ENCODE data around the gene MASP2.
"Not testable (repeated sequence)": the region's sequence is repeated elsewhere in the genome, so short reads cannot be mapped to it uniquely, and the experiment has no call there.

MASP2 gene

DNA sequence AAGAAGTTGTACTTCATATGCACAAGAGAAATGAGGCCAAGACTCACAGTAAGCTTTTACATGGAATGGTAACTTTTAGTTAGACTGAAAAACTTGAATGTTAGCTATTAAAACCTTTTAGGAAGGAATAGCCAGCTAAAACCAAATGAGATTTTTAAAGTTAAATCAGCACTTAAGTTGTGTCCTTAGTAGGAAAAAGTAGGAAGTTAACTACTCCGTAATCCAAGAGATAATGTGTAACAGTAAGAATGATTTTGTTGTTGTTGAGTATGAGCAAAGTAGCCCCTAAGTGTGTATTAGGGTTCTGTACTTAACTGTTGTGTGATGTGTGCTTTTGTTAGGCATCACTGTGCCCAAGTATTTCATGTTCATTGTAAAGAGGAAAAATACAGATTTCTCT lies 21.4 kb downstream of the MASP2 start:
- H3K27ac ChIP-seq, result no peak overlapping the region
- TF ChIP-seq, protein P1, sequence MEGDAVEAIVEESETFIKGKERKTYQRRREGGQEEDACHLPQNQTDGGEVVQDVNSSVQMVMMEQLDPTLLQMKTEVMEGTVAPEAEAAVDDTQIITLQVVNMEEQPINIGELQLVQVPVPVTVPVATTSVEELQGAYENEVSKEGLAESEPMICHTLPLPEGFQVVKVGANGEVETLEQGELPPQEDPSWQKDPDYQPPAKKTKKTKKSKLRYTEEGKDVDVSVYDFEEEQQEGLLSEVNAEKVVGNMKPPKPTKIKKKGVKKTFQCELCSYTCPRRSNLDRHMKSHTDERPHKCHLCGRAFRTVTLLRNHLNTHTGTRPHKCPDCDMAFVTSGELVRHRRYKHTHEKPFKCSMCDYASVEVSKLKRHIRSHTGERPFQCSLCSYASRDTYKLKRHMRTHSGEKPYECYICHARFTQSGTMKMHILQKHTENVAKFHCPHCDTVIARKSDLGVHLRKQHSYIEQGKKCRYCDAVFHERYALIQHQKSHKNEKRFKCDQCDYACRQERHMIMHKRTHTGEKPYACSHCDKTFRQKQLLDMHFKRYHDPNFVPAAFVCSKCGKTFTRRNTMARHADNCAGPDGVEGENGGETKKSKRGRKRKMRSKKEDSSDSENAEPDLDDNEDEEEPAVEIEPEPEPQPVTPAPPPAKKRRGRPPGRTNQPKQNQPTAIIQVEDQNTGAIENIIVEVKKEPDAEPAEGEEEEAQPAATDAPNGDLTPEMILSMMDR (IDR thresholded peaks at IDR 0.05; ENCODE audit: low read depth, low read length), result no peak
- peaks cover 52% of the 10 kb centered on the region for H3K36me3 ChIP-seq

DNA sequence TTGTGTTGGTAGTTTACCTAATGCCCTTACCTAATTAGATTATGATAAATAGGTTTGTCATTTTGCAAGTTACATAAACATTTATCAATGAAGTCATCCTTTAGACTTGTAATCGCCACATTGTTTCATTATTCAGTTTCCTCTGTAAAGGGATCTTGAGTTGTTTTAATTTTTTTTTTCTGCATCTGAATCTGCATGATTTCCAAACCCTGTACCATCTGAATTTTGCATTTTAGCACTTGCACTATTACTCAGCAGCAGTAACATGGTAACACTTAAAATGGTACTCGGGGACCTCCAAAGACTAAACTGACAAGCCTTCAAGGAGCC lies 22.2 kb downstream of the MASP2 start:
- Histone ChIP-seq H3K9me3 (ENCODE audit: severe bottlenecking) (no peaks in the 10 kb centered on the region), H3K27me3 (ENCODE audit: insufficient read depth, low read depth, severe bottlenecking) (no peaks in the 10 kb centered on the region), H3K27ac (no peak overlapping the region), H3K36me3 (peaks cover 60% of the 10 kb centered on the region), H3K4me3 (ENCODE audit: low read depth, low read length) (no peak overlapping the region)
- TF ChIP-seq, protein P1 (IDR thresholded peaks at IDR 0.05; ENCODE audit: low read depth, low read length), result no peak
- no peak for DNase-seq

More for the DNA sequence above, 21.4 kb downstream of the MASP2 start:
- no peaks in the 10 kb centered on the region for H3K27me3 ChIP-seq (ENCODE audit: insufficient read depth, low read depth, severe bottlenecking)
- no peak for DNase-seq
- no peak overlapping the region for H3K4me3 ChIP-seq (ENCODE audit: low read depth, low read length)
- H3K9me3 ChIP-seq (ENCODE audit: severe bottlenecking), result no peaks in the 10 kb centered on the region

DNA sequence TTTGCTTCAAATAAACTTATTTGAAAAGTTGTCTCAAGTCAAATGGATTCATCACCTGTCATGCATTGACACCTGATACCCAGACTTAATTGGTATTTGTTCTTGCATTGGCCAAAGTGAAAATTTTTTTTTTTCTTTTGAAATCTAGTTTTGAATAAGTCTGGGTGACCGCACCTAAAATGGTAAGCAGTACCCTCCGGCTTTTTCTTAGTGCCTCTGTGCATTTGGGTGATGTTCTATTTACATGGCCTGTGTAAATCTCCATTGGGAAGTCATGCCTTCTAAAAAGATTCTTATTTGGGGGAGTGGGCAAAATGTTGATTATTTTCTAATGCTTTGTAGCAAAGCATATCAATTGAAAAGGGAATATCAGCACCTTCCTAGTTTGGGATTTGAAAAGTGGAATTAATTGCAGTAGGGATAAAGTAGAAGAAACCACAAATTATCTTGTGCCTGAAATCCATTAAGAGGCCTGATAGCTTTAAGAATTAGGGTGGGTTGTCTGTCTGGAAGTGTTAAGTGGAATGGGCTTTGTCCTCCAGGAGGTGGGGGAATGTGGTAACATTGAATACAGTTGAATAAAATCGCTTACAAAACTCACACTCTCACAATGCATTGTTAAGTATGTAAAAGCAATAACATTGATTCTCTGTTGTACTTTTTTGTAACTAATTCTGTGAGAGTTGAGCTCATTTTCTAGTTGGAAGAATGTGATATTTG lies 22.7 kb downstream of the MASP2 start:
- TF ChIP-seq, protein P1 (IDR thresholded peaks at IDR 0.05; ENCODE audit: low read depth, low read length), result no peak
- H3K36me3 ChIP-seq, result peaks cover 65% of the 10 kb centered on the region
- no peak for DNase-seq
- H3K27me3 ChIP-seq (ENCODE audit: insufficient read depth, low read depth, severe bottlenecking), result no peaks in the 10 kb centered on the region
- no peak overlapping the region for H3K27ac ChIP-seq
- no peaks in the 10 kb centered on the region for H3K9me3 ChIP-seq (ENCODE audit: severe bottlenecking)
- H3K4me3 ChIP-seq (ENCODE audit: low read depth, low read length), result no peak overlapping the region

DNA sequence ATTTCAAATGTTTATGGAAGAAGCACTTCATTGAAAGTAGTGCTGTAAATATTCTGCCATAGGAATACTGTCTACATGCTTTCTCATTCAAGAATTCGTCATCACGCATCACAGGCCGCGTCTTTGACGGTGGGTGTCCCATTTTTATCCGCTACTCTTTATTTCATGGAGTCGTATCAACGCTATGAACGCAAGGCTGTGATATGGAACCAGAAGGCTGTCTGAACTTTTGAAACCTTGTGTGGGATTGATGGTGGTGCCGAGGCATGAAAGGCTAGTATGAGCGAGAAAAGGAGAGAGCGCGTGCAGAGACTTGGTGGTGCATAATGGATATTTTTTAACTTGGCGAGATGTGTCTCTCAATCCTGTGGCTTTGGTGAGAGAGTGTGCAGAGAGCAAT lies 23.8 kb downstream of the MASP2 start:
- TF ChIP-seq, protein P1 (IDR thresholded peaks at IDR 0.05; ENCODE audit: low read depth, low read length), result no peak
- Histone ChIP-seq H3K27me3 (ENCODE audit: insufficient read depth, low read depth, severe bottlenecking) (no peaks in the 10 kb centered on the region), H3K27ac (no peak overlapping the region), H3K36me3 (peaks cover 76% of the 10 kb centered on the region), H3K9me3 (ENCODE audit: severe bottlenecking) (no peaks in the 10 kb centered on the region), H3K4me3 (ENCODE audit: low read depth, low read length) (no peak overlapping the region)
- DNase-seq, result no peak

DNA sequence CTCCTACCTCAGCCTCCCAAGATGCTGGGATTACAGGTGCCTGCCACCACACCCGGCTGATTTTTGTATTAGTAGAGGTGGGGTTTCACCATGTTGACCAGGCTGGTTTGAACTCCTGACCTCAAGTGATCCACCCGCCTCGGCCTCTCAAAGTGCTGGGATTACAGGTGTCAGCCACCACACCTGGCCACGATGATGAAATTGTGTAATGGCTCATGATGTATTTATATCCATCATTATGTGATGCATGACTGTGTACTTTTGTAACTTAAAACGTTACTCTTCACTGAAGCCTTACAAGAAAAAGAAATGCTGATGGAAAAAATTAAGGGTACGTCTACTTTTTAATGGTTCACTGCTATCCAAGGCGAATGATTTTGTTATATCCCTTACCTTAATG lies 27.1 kb downstream of the MASP2 start:
- no peak for DNase-seq
- no peaks in the 10 kb centered on the region for H3K9me3 ChIP-seq (ENCODE audit: severe bottlenecking)
- no peak overlapping the region for H3K27ac ChIP-seq
- peaks cover 96% of the 10 kb centered on the region for H3K36me3 ChIP-seq
- TF ChIP-seq, protein P1 (IDR thresholded peaks at IDR 0.05; ENCODE audit: low read depth, low read length), result no peak
- no peak overlapping the region for H3K4me3 ChIP-seq (ENCODE audit: low read depth, low read length)
- H3K27me3 ChIP-seq (ENCODE audit: insufficient read depth, low read depth, severe bottlenecking), result no peaks in the 10 kb centered on the region

DNA sequence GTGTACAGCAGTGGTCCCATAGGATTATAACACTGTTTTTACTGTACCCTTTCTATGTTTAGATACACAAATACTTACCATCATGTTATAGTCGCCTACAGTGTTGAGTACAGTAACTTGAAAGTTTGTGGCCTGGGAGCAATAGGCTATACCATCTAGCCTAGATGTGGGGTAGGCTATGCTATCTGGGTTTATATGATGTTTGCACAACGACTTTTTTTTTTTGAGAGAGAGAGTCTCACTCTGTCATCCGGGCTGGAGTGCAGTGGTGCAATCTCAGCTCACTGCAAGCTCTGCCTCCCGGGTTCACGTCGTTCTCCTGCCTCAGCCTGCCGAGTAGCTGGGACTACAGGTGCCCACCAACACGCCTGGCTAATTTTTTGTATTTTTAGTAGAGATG lies 27.7 kb downstream of the MASP2 start:
- not testable (repeated sequence) for DNase-seq; H3K4me3 ChIP-seq (ENCODE audit: low read depth, low read length); H3K27me3 ChIP-seq (ENCODE audit: insufficient read depth, low read depth, severe bottlenecking); H3K9me3 ChIP-seq (ENCODE audit: severe bottlenecking); H3K27ac ChIP-seq
- peaks cover 96% of the 10 kb centered on the region for H3K36me3 ChIP-seq
